Measurements from ENCODE around the gene MICALL2.

- no peak for TF ChIP-seq REPIN1 (tag by site-specific recombination; IDR thresholded peaks at IDR 0.05; ENCODE audit: low read depth)
- no peak for TF ChIP-seq ZNF555 (tag by site-specific recombination; conservative IDR thresholded peaks at IDR 0.05)
- TF ChIP-seq CTCF (tag by site-specific recombination; IDR thresholded peaks at IDR 0.05) = no peak
- no peak for TF ChIP-seq ZBTB1 (tag by site-specific recombination; IDR thresholded peaks at IDR 0.05)
- TF ChIP-seq ZNF501 (tag by site-specific recombination; IDR thresholded peaks at IDR 0.05) = no peak
- no peak for TF ChIP-seq ZNF585B (tag by site-specific recombination; IDR thresholded peaks at IDR 0.05)
- TF ChIP-seq ZNF830 (tag by site-specific recombination; IDR thresholded peaks at IDR 0.05; ENCODE audit: low read depth) = no peak
- no peak for TF ChIP-seq ZNF654 (tag by site-specific recombination; IDR thresholded peaks at IDR 0.05; ENCODE audit: low read depth)
- no peak for TF ChIP-seq ZNF274 (IDR thresholded peaks at IDR 0.05; ENCODE audit: low read length)
- TF ChIP-seq ZNF274 (tag by site-specific recombination; IDR thresholded peaks at IDR 0.05; ENCODE audit: borderline replicate concordance) = no peak
- TF ChIP-seq ZFP41 (tag by site-specific recombination; IDR thresholded peaks at IDR 0.05; ENCODE audit: borderline replicate concordance) = no peak
These were observed 33.8 kb downstream of the MICALL2 start for GRCh38 chr7:1425292-1426136.

All from HEK293 (cell line).